ENCODE data around the gene RRP15.
A peak's percentile ranks its signal among the peaks of the same experiment; 100 is the strongest.

RRP15 gene

DNA sequence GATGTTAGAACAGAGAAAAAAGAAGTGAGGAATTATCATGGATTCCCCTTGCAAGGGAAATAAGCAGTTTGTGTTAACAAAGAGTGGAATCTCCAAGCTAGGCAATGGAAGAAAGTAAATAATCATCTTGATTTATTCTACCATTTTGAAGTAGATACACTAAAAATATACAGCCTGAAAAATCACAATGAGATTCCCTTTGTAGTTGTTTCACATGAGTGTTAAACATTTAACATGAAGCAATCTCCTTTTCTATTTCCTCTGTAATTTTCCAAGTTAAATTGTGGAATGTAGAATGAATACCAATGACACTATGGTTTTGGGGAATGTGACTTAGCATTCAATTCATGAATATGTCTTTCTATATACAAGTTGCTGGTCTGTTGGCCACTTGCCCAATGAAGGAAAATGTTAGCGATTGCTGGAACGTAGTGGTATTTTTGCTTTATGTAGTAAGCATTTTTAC, 65.7 kb downstream of the RRP15 start:
- H3K4me3 ChIP-seq (ENCODE audit: low read depth, low read length), result peak overlapping the region; percentile 55

DNA sequence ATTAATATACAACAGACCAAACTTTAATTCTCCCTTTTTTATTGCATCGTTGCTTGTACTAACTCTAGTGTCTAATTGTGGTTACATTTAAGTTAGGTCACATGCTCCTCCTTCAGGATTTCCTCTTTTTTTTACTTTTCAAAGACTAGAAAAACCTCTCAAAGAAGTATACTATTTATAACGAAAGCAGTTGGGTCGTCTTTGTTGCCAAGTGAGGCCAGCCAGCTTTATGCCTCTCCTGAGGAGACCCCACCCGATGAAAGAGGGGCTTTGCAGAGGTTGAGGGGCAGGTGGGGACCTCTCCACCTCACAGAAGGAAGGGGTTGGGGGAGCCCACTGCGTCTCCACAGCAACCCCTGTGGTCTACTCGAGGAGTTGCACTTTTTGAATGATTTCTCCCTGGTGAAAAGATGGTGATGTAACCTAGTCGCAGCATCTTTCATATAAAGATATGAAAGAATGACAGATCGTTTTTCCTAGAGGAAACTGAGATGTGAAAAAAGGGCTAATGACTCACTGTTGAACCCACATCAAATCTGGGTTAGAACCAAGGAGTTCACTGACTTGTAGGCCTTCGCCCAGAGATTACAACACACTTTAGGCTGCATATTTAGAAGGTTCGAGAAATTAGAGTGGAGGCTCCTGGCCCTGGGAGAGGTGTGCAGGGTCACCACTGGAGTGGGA, 66.4 kb downstream of the RRP15 start:
- H3K4me3 ChIP-seq (ENCODE audit: low read depth, low read length), result peak overlapping the region; percentile 55
- TF ChIP-seq, protein P1, sequence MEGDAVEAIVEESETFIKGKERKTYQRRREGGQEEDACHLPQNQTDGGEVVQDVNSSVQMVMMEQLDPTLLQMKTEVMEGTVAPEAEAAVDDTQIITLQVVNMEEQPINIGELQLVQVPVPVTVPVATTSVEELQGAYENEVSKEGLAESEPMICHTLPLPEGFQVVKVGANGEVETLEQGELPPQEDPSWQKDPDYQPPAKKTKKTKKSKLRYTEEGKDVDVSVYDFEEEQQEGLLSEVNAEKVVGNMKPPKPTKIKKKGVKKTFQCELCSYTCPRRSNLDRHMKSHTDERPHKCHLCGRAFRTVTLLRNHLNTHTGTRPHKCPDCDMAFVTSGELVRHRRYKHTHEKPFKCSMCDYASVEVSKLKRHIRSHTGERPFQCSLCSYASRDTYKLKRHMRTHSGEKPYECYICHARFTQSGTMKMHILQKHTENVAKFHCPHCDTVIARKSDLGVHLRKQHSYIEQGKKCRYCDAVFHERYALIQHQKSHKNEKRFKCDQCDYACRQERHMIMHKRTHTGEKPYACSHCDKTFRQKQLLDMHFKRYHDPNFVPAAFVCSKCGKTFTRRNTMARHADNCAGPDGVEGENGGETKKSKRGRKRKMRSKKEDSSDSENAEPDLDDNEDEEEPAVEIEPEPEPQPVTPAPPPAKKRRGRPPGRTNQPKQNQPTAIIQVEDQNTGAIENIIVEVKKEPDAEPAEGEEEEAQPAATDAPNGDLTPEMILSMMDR (IDR thresholded peaks at IDR 0.05; ENCODE audit: low read depth, low read length), result peak; percentile 61

More for the DNA sequence above, 65.7 kb downstream of the RRP15 start:
- TF ChIP-seq, protein P1 (IDR thresholded peaks at IDR 0.05; ENCODE audit: low read depth, low read length), result no peak

DNA sequence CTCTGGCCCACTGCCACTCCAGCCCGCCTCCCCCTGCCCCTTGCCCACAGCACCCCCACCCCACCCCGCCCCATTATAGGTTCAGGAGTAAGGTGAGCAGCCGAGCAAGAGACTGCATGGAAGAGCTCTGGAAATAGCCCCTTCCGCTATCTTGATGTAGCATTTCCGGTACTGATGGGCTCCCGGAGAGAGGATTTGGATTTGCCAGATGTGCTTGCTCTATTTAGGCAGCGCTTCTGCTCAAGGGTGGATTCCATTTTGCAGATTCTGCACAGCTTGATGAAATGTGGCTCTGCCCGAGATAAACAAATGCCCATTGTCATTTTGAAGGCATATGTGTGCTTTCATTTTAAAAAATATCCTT, 67.0 kb downstream of the RRP15 start:
- TF ChIP-seq, protein P1 (IDR thresholded peaks at IDR 0.05; ENCODE audit: low read depth, low read length), result no peak
- H3K4me3 ChIP-seq (ENCODE audit: low read depth, low read length), result no peak overlapping the region

DNA sequence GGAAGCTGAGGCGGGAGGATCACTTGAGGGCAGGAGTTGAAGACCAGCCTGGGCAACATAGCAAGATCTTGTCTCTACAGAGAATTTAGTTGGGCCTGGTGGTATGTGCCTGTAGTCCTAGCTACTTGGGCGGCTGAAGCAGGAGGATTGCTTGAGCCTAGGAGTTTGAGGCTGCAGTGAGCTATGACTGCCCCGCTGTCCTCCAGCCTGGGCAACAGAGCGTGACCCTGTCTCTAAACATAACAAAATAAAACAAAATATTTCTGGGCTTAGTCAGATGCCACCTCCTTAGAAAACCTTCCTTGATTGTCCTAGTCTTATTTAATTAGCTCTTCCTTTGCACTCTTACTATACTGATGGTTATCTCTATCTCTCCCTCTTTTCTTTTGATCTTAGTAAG, 68.6 kb downstream of the RRP15 start:
- TF ChIP-seq, protein P1 (IDR thresholded peaks at IDR 0.05; ENCODE audit: low read depth, low read length), result no peak
- H3K4me3 ChIP-seq (ENCODE audit: low read depth, low read length), result no peak overlapping the region

DNA sequence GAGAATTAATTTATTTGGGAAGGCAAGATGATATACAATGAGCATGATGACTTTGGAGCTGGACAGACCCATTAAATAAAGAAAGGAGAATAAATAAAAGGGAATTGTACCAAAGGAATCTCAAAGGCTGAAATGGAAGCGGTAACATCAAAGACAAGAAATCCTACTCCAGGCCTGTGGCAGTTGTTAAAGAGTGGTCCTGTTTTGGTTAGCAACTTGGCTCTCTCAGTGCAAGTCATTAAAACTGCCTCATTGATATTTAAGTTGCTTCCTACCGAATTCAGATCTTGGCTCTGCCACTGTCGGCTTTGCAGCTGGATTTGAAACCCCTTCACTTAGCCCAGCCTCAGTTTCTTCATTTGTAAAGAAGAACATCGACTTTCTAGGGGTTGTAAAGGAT, 70.2 kb downstream of the RRP15 start:
- TF ChIP-seq, protein P1 (IDR thresholded peaks at IDR 0.05; ENCODE audit: low read depth, low read length), result no peak
- H3K4me3 ChIP-seq (ENCODE audit: low read depth, low read length), result no peak overlapping the region

DNA sequence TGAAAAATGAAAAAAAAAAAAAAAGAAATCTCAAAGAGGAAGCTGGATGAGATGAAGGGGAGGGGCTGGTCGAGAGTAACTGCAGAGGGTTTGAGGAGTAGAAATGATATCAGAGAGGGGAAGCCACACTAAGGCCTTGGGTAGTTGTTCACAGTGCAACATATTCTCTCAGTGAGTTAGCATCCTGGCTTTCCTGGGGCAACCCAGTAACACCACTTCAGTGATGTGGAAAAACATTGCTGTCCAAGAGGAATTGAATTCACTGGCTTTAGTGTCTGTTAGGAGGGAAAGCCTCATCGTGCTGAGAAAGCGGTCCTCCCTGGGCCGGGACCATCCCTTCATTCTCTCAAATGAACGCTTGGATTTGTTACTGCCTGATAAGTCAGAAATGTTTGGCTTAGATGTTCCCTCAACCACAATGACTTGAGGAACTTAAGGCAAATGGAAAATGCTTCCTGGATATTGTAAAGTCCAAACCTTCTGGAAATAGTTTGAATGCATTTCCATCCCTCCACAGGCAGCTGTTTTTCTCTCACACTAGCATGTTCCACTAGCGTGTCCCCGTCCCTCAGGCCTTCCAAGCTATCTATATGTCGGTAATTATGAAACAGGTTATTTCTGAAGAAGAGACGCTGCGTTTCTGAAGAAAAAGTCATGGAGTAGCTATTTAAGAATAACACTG, 72.3 kb downstream of the RRP15 start:
- TF ChIP-seq, protein P1 (IDR thresholded peaks at IDR 0.05; ENCODE audit: low read depth, low read length), result no peak
- no peak overlapping the region for H3K4me3 ChIP-seq (ENCODE audit: low read depth, low read length)

DNA sequence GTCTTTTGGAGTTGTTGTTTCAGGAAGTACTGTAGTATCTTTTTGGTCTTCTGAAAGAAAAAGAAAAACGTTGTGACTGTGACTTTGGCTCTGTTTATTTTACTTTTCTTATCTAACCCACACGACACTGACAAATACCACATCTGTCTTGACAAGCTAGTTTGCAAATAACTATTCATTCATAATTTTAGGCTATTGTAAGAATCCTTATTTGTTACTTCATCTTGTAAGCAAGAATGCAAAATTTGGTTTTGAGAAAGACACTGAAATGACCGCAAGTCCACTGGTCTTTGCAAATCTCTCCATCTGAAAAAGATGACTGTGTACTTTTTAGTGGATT, 72.8 kb downstream of the RRP15 start:
- H3K4me3 ChIP-seq (ENCODE audit: low read depth, low read length), result no peak overlapping the region
- TF ChIP-seq, protein P1 (IDR thresholded peaks at IDR 0.05; ENCODE audit: low read depth, low read length), result no peak
